ENCODE data around the gene MBD3L4.
"Not testable (repeated sequence)": the region's sequence is repeated elsewhere in the genome, so short reads cannot be mapped to it uniquely, and the experiment has no call there.

MBD3L4 gene

GRCh38 chr19:7040079-7040478 is at the start of gene MBD3L4:
Gene MBD3L4, minus strand, starts transcription at chr19:7040179. Its CDS starts 35 bp downstream, at chr19:7040144.
- not testable (repeated sequence) for DNase-seq

- no peak for DNase-seq
Observed at GRCh38 chr19:7088999-7089398, 49.0 kb upstream of the MBD3L4 start.

GRCh38 chr19:7083076-7083956 is 43.3 kb upstream of the MBD3L4 start:
- DNase-seq: no peak

- DNase-seq: no peak
Observed at GRCh38 chr19:7078008-7078407, 38.0 kb upstream of the MBD3L4 start.

- no peak for DNase-seq
Observed at GRCh38 chr19:7076151-7076550, 36.2 kb upstream of the MBD3L4 start.

- no peak for DNase-seq
Observed at GRCh38 chr19:7074705-7075282, 34.8 kb upstream of the MBD3L4 start.

GRCh38 chr19:7072541-7072940 is 32.6 kb upstream of the MBD3L4 start:
- DNase-seq: no peak

GRCh38 chr19:7069904-7070226 is 29.9 kb upstream of the MBD3L4 start:
- DNase-seq: peak in 1 of 3 donors; percentile 25

GRCh38 chr19:7069042-7069903 is 29.3 kb upstream of the MBD3L4 start, which contains the start of gene ZNF557:
Gene ZNF557, plus strand, starts transcription at chr19:7069703. Its CDS starts 5,372 bp downstream, at chr19:7075075.
- peak; percentile 98 to 99 (median 98) for DNase-seq

GRCh38 chr19:7068599-7068998 is 28.6 kb upstream of the MBD3L4 start:
- DNase-seq: no peak

GRCh38 chr19:7067716-7068115 is 27.7 kb upstream of the MBD3L4 start:
- DNase-seq: no peak

- DNase-seq: peak in 2 of 3 donors; percentile 13
Observed at GRCh38 chr19:7067122-7067521, 27.1 kb upstream of the MBD3L4 start.

GRCh38 chr19:7063764-7064418 is 23.9 kb upstream of the MBD3L4 start:
- DNase-seq: no peak

- DNase-seq: no peak
Observed at GRCh38 chr19:7063339-7063738, 23.4 kb upstream of the MBD3L4 start.

- not testable (repeated sequence) for DNase-seq
Observed at GRCh38 chr19:7059977-7060376, 20.0 kb upstream of the MBD3L4 start.

GRCh38 chr19:7058576-7058975 is 18.6 kb upstream of the MBD3L4 start, which contains the start of gene MBD3L3:
Gene MBD3L3, minus strand, starts transcription at chr19:7058676. Its CDS starts 71 bp downstream, at chr19:7058605.
- DNase-seq: not testable (repeated sequence)

GRCh38 chr19:7056371-7056770 is 16.4 kb upstream of the MBD3L4 start:
- DNase-seq: not testable (repeated sequence)

GRCh38 chr19:7055679-7056078 is 15.7 kb upstream of the MBD3L4 start:
- not testable (repeated sequence) for DNase-seq

- DNase-seq: not testable (repeated sequence)
Observed at GRCh38 chr19:7054635-7055368, 14.8 kb upstream of the MBD3L4 start.

GRCh38 chr19:7052896-7053295 is 12.9 kb upstream of the MBD3L4 start:
- not testable (repeated sequence) for DNase-seq

- not testable (repeated sequence) for DNase-seq
Observed at GRCh38 chr19:7051421-7051820, 11.4 kb upstream of the MBD3L4 start.

GRCh38 chr19:7049021-7049420 is 9.0 kb upstream of the MBD3L4 start, which contains the start of gene MBD3L2:
Gene MBD3L2, plus strand, starts transcription at chr19:7049321. Its CDS starts 53 bp downstream, at chr19:7049374.
- DNase-seq: not testable (repeated sequence)

All from suppressor macrophage treated with lipopolysaccharide for 1 hour (primary cell).